ENCODE results near the gene GNA14. TPM values are rescaled to one million over a fixed set of nuclear protein-coding genes. Genes with fewer than 3 reads are reported as not detected.

The GNA14 gene
- total RNA-seq, 1 experiment from 2014 or later = 0.15 TPM

GRCh38 chr9:77677397-77677796, 29.3 kb upstream of the GNA14 start:
- ChIA-PET POLR2A (no interaction called here), CTCF (no interaction called here)
- Histone ChIP-seq H3K9me3 (ENCODE audit: control insufficient read depth, insufficient read depth, low read depth, low read length) (no peaks in the 10 kb centered on the region), H3K4me1 (ENCODE audit: control insufficient read depth, insufficient read depth, low read length) (no peaks in the 10 kb centered on the region), H3K36me3 (ENCODE audit: control insufficient read depth, insufficient read depth, low read length) (no peaks in the 10 kb centered on the region), H3K4me3 (ENCODE audit: low read depth in 2 of 2, low read length in 2 of 2) (no peak overlapping the region), H3K27ac (ENCODE audit: low read length) (no peak overlapping the region), H3K27me3 (ENCODE audit: control insufficient read depth, insufficient read depth, low read length) (no peaks in the 10 kb centered on the region)
- BruUV-seq (replicated peaks) = no TSS peak
- in situ Hi-C loops (cut with HindIII; ENCODE audit: low pct_unique_long_range_greater_than_20kb, low sequenced_read_pairs) (no loop called here), intact Hi-C loops (cut with micrococcal nuclease; ENCODE audit: unreplicated experiment) (no loop called here)
- TF ChIP-seq REST (IDR thresholded peaks at IDR 0.05; ENCODE audit: insufficient read depth in 1 of 2, low read depth in 2 of 2, low read length in 1 of 2) (no peak), TCF7L2 (IDR thresholded peaks at IDR 0.05; ENCODE audit: low read depth, low read length) (no peak), POLR2AphosphoS5 (IDR thresholded peaks at IDR 0.05; ENCODE audit: low read depth, low read length) (no peak), CTCF (IDR thresholded peaks at IDR 0.05) (no peak), SIN3A (IDR thresholded peaks at IDR 0.05; ENCODE audit: borderline replicate concordance, insufficient read depth, low read depth, low read length) (no peak)
- no peak for ATAC-seq
- DNase-seq (ENCODE audit: low read depth, low spot score) = no peak

GRCh38 chr9:77673941-77674791, 26.0 kb upstream of the GNA14 start:
- no peak overlapping the region for H3K4me3 ChIP-seq (ENCODE audit: low read depth in 2 of 2, low read length in 2 of 2)
- ChIA-PET CTCF (no interaction called here), POLR2A (no interaction called here)
- DNase-seq (ENCODE audit: low read depth, low spot score) = no peak
- no TSS peak for BruUV-seq (replicated peaks)
- in situ Hi-C loops (cut with HindIII; ENCODE audit: low pct_unique_long_range_greater_than_20kb, low sequenced_read_pairs) (no loop called here), intact Hi-C loops (cut with micrococcal nuclease; ENCODE audit: unreplicated experiment) (no loop called here)
- H3K9me3 ChIP-seq (ENCODE audit: control insufficient read depth, insufficient read depth, low read depth, low read length) = no peaks in the 10 kb centered on the region
- H3K4me1 ChIP-seq (ENCODE audit: control insufficient read depth, insufficient read depth, low read length) = no peaks in the 10 kb centered on the region
- H3K36me3 ChIP-seq (ENCODE audit: control insufficient read depth, insufficient read depth, low read length) = no peaks in the 10 kb centered on the region
- TF ChIP-seq SIN3A (IDR thresholded peaks at IDR 0.05; ENCODE audit: borderline replicate concordance, insufficient read depth, low read depth, low read length) = no peak
- no peak for TF ChIP-seq REST (IDR thresholded peaks at IDR 0.05; ENCODE audit: insufficient read depth in 1 of 2, low read depth in 2 of 2, low read length in 1 of 2)
- TF ChIP-seq CTCF (IDR thresholded peaks at IDR 0.05) = no peak
- TF ChIP-seq POLR2AphosphoS5 (IDR thresholded peaks at IDR 0.05; ENCODE audit: low read depth, low read length) = no peak
- no peaks in the 10 kb centered on the region for H3K27me3 ChIP-seq (ENCODE audit: control insufficient read depth, insufficient read depth, low read length)
- ATAC-seq = no peak
- H3K27ac ChIP-seq (ENCODE audit: low read length) = no peak overlapping the region

All from Panc1 (cell line).